Endothelial cell of umbilical vein (primary cell): ENCODE results near the gene DOC2B. TPM values are rescaled to one million over a fixed set of nuclear protein-coding genes. Genes with fewer than 3 reads are reported as not detected.

Source experiments
- BruUV-seq: library from RNA; stranded (reverse); fragments of 400-500 nt; replicated peaks from 2 replicates; lab custom pipeline; 2021; lab: Mats Ljungman, UMichigan
- CTCF ChIA-PET: fragments of 300-600, 350-600 bp; sonication (Branson Sonifier 250); formaldehyde crosslinking; loops from one replicate; lab custom pipeline; 2021; ENCODE audit warnings: antibody characterized with exemption, inconsistent platforms; lab: Charles Lee
- POLR2A ChIA-PET: fragments of 300-600, 350-600 bp; sonication (Branson Sonifier 250); formaldehyde crosslinking; loops from one replicate; lab custom pipeline; 2021; ENCODE audit warnings: antibody characterized with exemption, inconsistent platforms; lab: Charles Lee
- DNase-seq: peaks from one replicate; pipeline ENCODE4 v3.0.0-alpha.2; 2011; ENCODE audit warnings: low read depth, low spot score
- FAIRE-seq: peaks from 2 replicates; lab custom pipeline; 2011; peaks lifted over from hg19 to GRCh38; lab: Jason Lieb, UNC
- H2AFZ ChIP-seq: 2 replicates; pipeline ENCODE4 v1.6.0; 2012; ENCODE audit warnings: low read depth, low read length, control low read depth, inconsistent platforms
- H3K27ac ChIP-seq: 2 replicates; pipeline ENCODE4 v1.5.1; 2011; ENCODE audit warnings: low read depth, mild to moderate bottlenecking, control low read depth, low read length, moderate library complexity; ENCODE audit not compliant: insufficient read depth
- H3K27me3 ChIP-seq, 2 experiments: 2 replicates each; pipeline versions ENCODE4 v1.6.0 to v1.6.1; 2011; ENCODE audit warnings: low read length in 2 of 2, mixed read lengths in 1 of 2; ENCODE audit not compliant: control insufficient read depth in 2 of 2, insufficient read depth in 2 of 2
- H3K36me3 ChIP-seq, 2 experiments: 2 replicates in 1 of 2; 3 replicates in 1 of 2; pipeline ENCODE4 v1.5.1; 2011; ENCODE audit warnings: low read length in 2 of 2, mild to moderate bottlenecking in 1 of 2, moderate library complexity in 1 of 2; ENCODE audit not compliant: control insufficient read depth in 2 of 2, insufficient read depth in 2 of 2; ENCODE audit errors: extremely low read depth in 1 of 2
- H3K4me1 ChIP-seq: 3 replicates; pipeline ENCODE4 v1.5.1; 2011; ENCODE audit warnings: mild to moderate bottlenecking, low read length; ENCODE audit not compliant: control insufficient read depth, insufficient read depth; ENCODE audit errors: extremely low read depth
- H3K4me2 ChIP-seq: 2 replicates; pipeline ENCODE4 v1.6.1; 2011; ENCODE audit warnings: low read length, control low read depth, mixed read lengths; ENCODE audit not compliant: insufficient read depth
- H3K4me3 ChIP-seq, 3 experiments: fragments of 200-600 bp in 1 of 3; sonication (generic), shearing (Covaris generic) in 1 of 3; replicated peaks in 1 of 3; 2 replicates each; pipeline ENCODE4 v1.5.1; 2011 to 2016; ENCODE audit warnings: control low read depth in 3 of 3, low read length in 3 of 3, mild to moderate bottlenecking in 2 of 3, inconsistent platforms in 1 of 3, low read depth in 1 of 3, moderate library complexity in 1 of 3; ENCODE audit not compliant: insufficient read depth in 1 of 3
- H3K79me2 ChIP-seq: 2 replicates; pipeline ENCODE4 v1.6.0; 2012; ENCODE audit warnings: low read length, inconsistent platforms; ENCODE audit not compliant: control insufficient read depth, insufficient read depth
- H3K9ac ChIP-seq: replicated peaks from 2 replicates; pipeline ENCODE3; 2011; ENCODE audit warnings: low read length, control low read depth; ENCODE audit not compliant: insufficient read depth; ENCODE audit errors: extremely low read depth
- H3K9me1 ChIP-seq: replicated peaks from 3 replicates; pipeline ENCODE4 v1.6.0; 2011; ENCODE audit warnings: mild to moderate bottlenecking, low read length; ENCODE audit not compliant: control insufficient read depth, insufficient read depth; ENCODE audit errors: extremely low read depth
- H3K9me3 ChIP-seq: replicated peaks from 2 replicates; pipeline ENCODE4 v1.5.1; 2012; ENCODE audit warnings: low read length, inconsistent platforms; ENCODE audit not compliant: control insufficient read depth, insufficient read depth
- H4K20me1 ChIP-seq: replicated peaks from 2 replicates; pipeline ENCODE3; 2011; ENCODE audit warnings: mild to moderate bottlenecking, low read length; ENCODE audit not compliant: control insufficient read depth, insufficient read depth; ENCODE audit errors: extremely low read depth
- EZH2 ChIP-seq: IDR thresholded peaks from 2 replicates; pipeline ENCODE4 v1.6.1; 2012; ENCODE audit warnings: borderline replicate concordance, low read depth, mild to moderate bottlenecking, moderate library complexity, low read length, inconsistent platforms; ENCODE audit not compliant: severe bottlenecking
- FOS ChIP-seq: IDR thresholded peaks from 2 replicates; pipeline ENCODE4 v1.6.1; 2011; ENCODE audit warnings: mild to moderate bottlenecking, low read length, moderate library complexity, borderline replicate concordance; ENCODE audit not compliant: insufficient read depth
- GATA2 ChIP-seq: IDR thresholded peaks from 2 replicates; pipeline ENCODE4 v1.7.0; 2011; ENCODE audit warnings: low read depth, mild to moderate bottlenecking, moderate library complexity, mixed read lengths, low read length; ENCODE audit not compliant: insufficient read length, insufficient read depth
- JUN ChIP-seq: IDR thresholded peaks from 2 replicates; pipeline ENCODE4 v1.6.1; 2011; ENCODE audit warnings: borderline replicate concordance, low read depth; ENCODE audit not compliant: insufficient read length, insufficient read depth
- MAX ChIP-seq: IDR thresholded peaks from 2 replicates; pipeline ENCODE4 v1.6.1; 2011; ENCODE audit not compliant: insufficient read depth, insufficient read length
- MYC ChIP-seq: IDR thresholded peaks from one replicate; pipeline ENCODE4 v1.6.1; 2011; ENCODE audit warnings: mild to moderate bottlenecking, low read depth, low read length
- POLR2A ChIP-seq: IDR thresholded peaks from 2 replicates; pipeline ENCODE4 v1.6.1; 2012; ENCODE audit warnings: low read depth, mild to moderate bottlenecking, control low read depth, low read length
- POLR2AphosphoS5 ChIP-seq: IDR thresholded peaks from 2 replicates; pipeline ENCODE4 v1.6.1; 2012; ENCODE audit warnings: low read depth, mild to moderate bottlenecking, control low read depth, low read length, moderate library complexity; ENCODE audit not compliant: insufficient read depth
- dilution Hi-C: fragments of 300-500 bp; cut with MboI; formaldehyde crosslinking; loops from one replicate; pipeline ENCODE4 v1.15.0; 2019; ENCODE audit warnings: low sequenced_read_pairs; ENCODE audit not compliant: extremely low pct_ligation_motif_present
- intact Hi-C: fragments of 100-400 bp; cut with micrococcal nuclease; formaldehyde crosslinking; loops from one replicate; pipeline ENCODE4 v1.10.0; 2022
- polyA plus RNA-seq, 4 experiments: library from polyadenylated mRNA; depleted of rRNA in 3 of 4; stranded (reverse) in 3 of 4; unstranded in 1 of 4; fragments of >200 nt; gene quantifications; 2 replicates each; pipeline versions ENCODE4 v1.2.1 to v1.2.3, GENCODE V29; 2011 to 2012; ENCODE audit warnings: missing spikeins in 1 of 4
- total RNA-seq: library from RNA; stranded (reverse); gene quantifications from 2 replicates; pipeline ENCODE4 v1.2.3, GENCODE V29; 2021
- TF ChIP-seq, protein P1 (sequence below), 2 donors: IDR thresholded peaks; 1 replicate in 1 of 2; 2 replicates in 1 of 2; pipeline ENCODE4 v1.5.1; 2011; ENCODE audit warnings: low read length in 2 of 2, mild to moderate bottlenecking in 2 of 2, moderate library complexity in 2 of 2, control low read depth in 1 of 2, inconsistent platforms in 1 of 2, low read depth in 1 of 2; ENCODE audit not compliant: insufficient read depth in 1 of 2; ENCODE audit errors: extremely low read depth in 1 of 2

DOC2B gene
- total and polyA plus RNA-seq, 2 donors (not counting 3 experiments of a cell fraction or from before 2014, with no cell fraction given) = 0.10 to 0.22 TPM

DNA sequence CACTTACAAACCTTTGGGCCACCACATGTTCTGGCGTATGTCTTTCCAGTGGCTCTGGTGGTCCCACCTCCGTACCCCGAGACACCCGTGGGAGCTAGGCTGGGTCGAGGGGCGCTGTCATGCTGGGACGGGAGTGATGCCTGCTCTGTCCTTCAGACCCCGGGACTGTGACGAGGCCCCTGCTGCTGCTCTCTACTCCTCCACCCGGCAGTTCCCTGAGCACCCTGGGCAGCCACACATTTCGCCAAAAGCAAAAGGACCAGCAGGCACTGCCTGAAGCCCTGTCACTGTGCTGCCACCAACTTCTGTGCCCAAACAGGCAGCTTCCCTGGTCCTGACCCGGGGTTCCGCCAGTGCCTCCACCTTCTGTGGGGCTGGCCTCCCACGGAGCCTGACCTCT is 15.5 kb downstream of the DOC2B start:
- BruUV-seq = no TSS peak

More for the DNA sequence above, 15.5 kb downstream of the DOC2B start:
- no peaks in the 10 kb centered on the region for H3K9me3 ChIP-seq
- H3K4me3 ChIP-seq = no peak overlapping the region
- no peak overlapping the region for H3K4me2 ChIP-seq
- H3K4me1 ChIP-seq = no peaks in the 10 kb centered on the region
- no peaks in the 10 kb centered on the region for H3K36me3 ChIP-seq
- no peak for DNase-seq
- dilution Hi-C loops (no loop called here), intact Hi-C loops (loop anchor here (2.0 kb wide), 2 partner anchors 143 to 221 kb away; no protein-coding TSS in a partner anchor)
- no peak for TF ChIP-seq EZH2
- TF ChIP-seq MYC = no peak
- TF ChIP-seq JUN = no peak
- no peak for TF ChIP-seq GATA2
- TF ChIP-seq, protein P1, sequence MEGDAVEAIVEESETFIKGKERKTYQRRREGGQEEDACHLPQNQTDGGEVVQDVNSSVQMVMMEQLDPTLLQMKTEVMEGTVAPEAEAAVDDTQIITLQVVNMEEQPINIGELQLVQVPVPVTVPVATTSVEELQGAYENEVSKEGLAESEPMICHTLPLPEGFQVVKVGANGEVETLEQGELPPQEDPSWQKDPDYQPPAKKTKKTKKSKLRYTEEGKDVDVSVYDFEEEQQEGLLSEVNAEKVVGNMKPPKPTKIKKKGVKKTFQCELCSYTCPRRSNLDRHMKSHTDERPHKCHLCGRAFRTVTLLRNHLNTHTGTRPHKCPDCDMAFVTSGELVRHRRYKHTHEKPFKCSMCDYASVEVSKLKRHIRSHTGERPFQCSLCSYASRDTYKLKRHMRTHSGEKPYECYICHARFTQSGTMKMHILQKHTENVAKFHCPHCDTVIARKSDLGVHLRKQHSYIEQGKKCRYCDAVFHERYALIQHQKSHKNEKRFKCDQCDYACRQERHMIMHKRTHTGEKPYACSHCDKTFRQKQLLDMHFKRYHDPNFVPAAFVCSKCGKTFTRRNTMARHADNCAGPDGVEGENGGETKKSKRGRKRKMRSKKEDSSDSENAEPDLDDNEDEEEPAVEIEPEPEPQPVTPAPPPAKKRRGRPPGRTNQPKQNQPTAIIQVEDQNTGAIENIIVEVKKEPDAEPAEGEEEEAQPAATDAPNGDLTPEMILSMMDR (IDR thresholded peaks at IDR 0.05; ENCODE audit: extremely low read depth in 1 of 2, insufficient read depth in 1 of 2, low read depth in 1 of 2, low read length in 2 of 2) = no peak
- TF ChIP-seq MAX = no peak
- no peak for TF ChIP-seq POLR2AphosphoS5
- no peak for TF ChIP-seq POLR2A
- no peak for TF ChIP-seq FOS
- FAIRE-seq = no peak
- no peak overlapping the region for H3K9ac ChIP-seq
- H2AFZ ChIP-seq = no peak overlapping the region
- H3K9me1 ChIP-seq = no peaks in the 10 kb centered on the region
- no peak overlapping the region for H3K27ac ChIP-seq
- POLR2A ChIA-PET = interaction anchor here (0.7 kb wide), 1 partner anchor 218 kb away, joined by 6 read pairs; no protein-coding TSS in a partner anchor
- CTCF ChIA-PET = interaction anchor here (1.5 to 3.2 kb wide), 6 partner anchors 10 to 246 kb away, joined by 3 to 85 read pairs (median 8); no protein-coding TSS in a partner anchor
- H3K27me3 ChIP-seq = no peaks in the 10 kb centered on the region
- H4K20me1 ChIP-seq = no peaks in the 10 kb centered on the region
- H3K79me2 ChIP-seq = no peaks in the 10 kb centered on the region
